CD4-positive, alpha-beta T cell treated with Interferon gamma for 1 hour (primary cell): Measurements from ENCODE around the gene MLLT6.

ENCODE experiments used
- DNase-seq: peaks from one replicate; pipeline ENCODE4 v3.0.0-alpha.2; 2020

MLLT6 gene

GRCh38 chr17:38729368-38729885, 24.4 kb downstream of the MLLT6 start:
- DNase-seq = no peak

GRCh38 chr17:38729886-38730525, 24.9 kb downstream of the MLLT6 start, which contains the start of gene CISD3:
CISD3 (plus strand) TSS chr17:38730341; CDS start chr17:38730359, 18 bp downstream.
- peak; percentile 89 for DNase-seq

- DNase-seq = no peak
Measured at GRCh38 chr17:38730526-38731379, 25.7 kb downstream of the MLLT6 start.

- no peak for DNase-seq
Measured at GRCh38 chr17:38731526-38732294, 26.6 kb downstream of the MLLT6 start.

- no peak for DNase-seq
Measured at GRCh38 chr17:38732376-38733281, 27.6 kb downstream of the MLLT6 start.

- DNase-seq = no peak
Measured at GRCh38 chr17:38733282-38733981, 28.4 kb downstream of the MLLT6 start.

GRCh38 chr17:38733982-38734973, 29.2 kb downstream of the MLLT6 start:
- no peak for DNase-seq

- DNase-seq = peak; percentile 56
Measured at GRCh38 chr17:38735161-38735997, 30.3 kb downstream of the MLLT6 start.

GRCh38 chr17:38738007-38738662, 33.1 kb downstream of the MLLT6 start:
- no peak for DNase-seq

- DNase-seq = no peak
Measured at GRCh38 chr17:38738686-38739085, 33.6 kb downstream of the MLLT6 start.

GRCh38 chr17:38739305-38739704, 34.2 kb downstream of the MLLT6 start:
- no peak for DNase-seq

GRCh38 chr17:38740044-38740443, 35.0 kb downstream of the MLLT6 start:
- no peak for DNase-seq

- no peak for DNase-seq
Measured at GRCh38 chr17:38740806-38741205, 35.7 kb downstream of the MLLT6 start.

- no peak for DNase-seq
Measured at GRCh38 chr17:38741461-38741860, 36.4 kb downstream of the MLLT6 start.

- no peak for DNase-seq
Measured at GRCh38 chr17:38741921-38742410, 36.9 kb downstream of the MLLT6 start.

GRCh38 chr17:38742411-38743308, 37.6 kb downstream of the MLLT6 start:
- no peak for DNase-seq

- no peak for DNase-seq
Measured at GRCh38 chr17:38743556-38744171, 38.6 kb downstream of the MLLT6 start.
